Natural killer cell (primary cell): ENCODE measurements around the gene MARK2. TPM values are rescaled to one million over a fixed set of nuclear protein-coding genes. Genes with fewer than 3 reads are reported as not detected.

Source experiments
- ATAC-seq, 3 donors: fragments of 150-1000 bp in 2 of 3; fragments of 200-7000 bp in 1 of 3; cut with Tn5 transposase; 1 replicate in 1 of 3; 2 replicates in 2 of 3; pipeline ENCODE4 v1.10.0; 2021; ENCODE audit warnings: mild to moderate bottlenecking in 2 of 3, moderate library complexity in 2 of 3
- DNase-seq, 2 donors: peaks; one replicate each; pipeline versions ENCODE4 v3.0.0 to v3.0.0-alpha.2; 2013 to 2021; ENCODE audit warnings: mixed read lengths in 1 of 2
- H3K27ac ChIP-seq: one replicate; pipeline ENCODE4 v1.5.1; 2013; ENCODE audit warnings: mild to moderate bottlenecking, low read length
- H3K27me3 ChIP-seq: one replicate; pipeline ENCODE4 v1.6.1; 2013; ENCODE audit warnings: low read length; ENCODE audit not compliant: control insufficient read depth, insufficient read depth
- H3K36me3 ChIP-seq: one replicate; pipeline ENCODE4 v1.6.1; 2013; ENCODE audit warnings: low read length; ENCODE audit not compliant: control insufficient read depth, insufficient read depth
- H3K4me1 ChIP-seq: one replicate; pipeline ENCODE4 v1.6.1; 2013; ENCODE audit warnings: low read length; ENCODE audit not compliant: control insufficient read depth, insufficient read depth
- H3K4me3 ChIP-seq: one replicate; pipeline ENCODE4 v1.5.1; 2013; ENCODE audit warnings: low read length
- H3K9me3 ChIP-seq: one replicate; pipeline ENCODE4 v1.6.1; 2013; ENCODE audit warnings: low read length; ENCODE audit not compliant: control insufficient read depth, insufficient read depth
- H3K27ac Mint-ChIP-seq, 2 donors: one replicate each; pipeline ENCODE4 v1.8.0; 2022; ENCODE audit warnings: mild to moderate bottlenecking in 2 of 2, mixed read lengths in 2 of 2, moderate library complexity in 1 of 2
- H3K27me3 Mint-ChIP-seq, 2 donors: one replicate each; pipeline ENCODE4 v1.8.0; 2022; ENCODE audit warnings: low read depth in 2 of 2, mixed read lengths in 2 of 2
- H3K36me3 Mint-ChIP-seq: one replicate; pipeline ENCODE4 v1.8.0; 2022; ENCODE audit warnings: mixed read lengths
- H3K4me1 Mint-ChIP-seq, 2 donors: one replicate each; pipeline ENCODE4 v1.8.0; 2022; ENCODE audit warnings: mixed read lengths in 2 of 2
- H3K4me3 Mint-ChIP-seq: one replicate; pipeline ENCODE4 v1.8.0; 2022; ENCODE audit warnings: mild to moderate bottlenecking, moderate library complexity, mixed read lengths
- H3K9me3 Mint-ChIP-seq, 2 donors: one replicate each; pipeline ENCODE4 v1.8.0; 2022; ENCODE audit warnings: mixed read lengths in 2 of 2
- CTCF ChIP-seq: fragments of 200-600 bp; IDR thresholded peaks from one replicate; pipeline ENCODE4 v1.8.0; 2022; ENCODE audit warnings: antibody characterized with exemption
- WGBS: methylation state at CpG from one replicate; pipeline ENCODE4 v1.1.7; 2013; ENCODE audit warnings: missing lambda C conversion rate; ENCODE audit not compliant: insufficient coverage; 5-methylcytosine and 5-hydroxymethylcytosine counted together
- intact Hi-C: fragments of 100-400 bp; cut with micrococcal nuclease; formaldehyde crosslinking; loops from one replicate; pipeline ENCODE4 v1.14.2; 2022
- total RNA-seq, 4 donors: library from RNA; stranded (reverse); fragments of 120-200 nt in 1 of 4; gene quantifications; one replicate each; pipeline versions ENCODE4 v1.2.3 to v1.2.4, GENCODE V29; 2013 to 2022

The MARK2 gene
- total RNA-seq, 3 donors from 2014 or later (not counting 1 experiment from before 2014, with no cell fraction given): 63.8 to 88.4 (median 80.2) TPM

GRCh38 chr11:63867511-63867910 lies 28.6 kb downstream of the MARK2 start:
- DNase-seq: no peak

GRCh38 chr11:63868399-63869064 lies 29.6 kb downstream of the MARK2 start:
- peaks cover 74 to 80% of the 10 kb centered on the region in 2 donors for H3K4me1 Mint-ChIP-seq
- H3K4me3 Mint-ChIP-seq: peak overlapping the region; percentile 61
- Histone ChIP-seq H3K9me3 (no peaks in the 10 kb centered on the region), H3K27me3 (no peaks in the 10 kb centered on the region), H3K36me3 (peaks cover 4% of the 10 kb centered on the region), H3K4me1 (peaks cover 92% of the 10 kb centered on the region), H3K4me3 (no peak overlapping the region), H3K27ac (peak overlapping the region; percentile 41)
- H3K36me3 Mint-ChIP-seq: no peaks in the 10 kb centered on the region
- TF ChIP-seq CTCF: no peak
- WGBS: 42% methylated on average over 9 of the region's 9 CpGs
- H3K27ac Mint-ChIP-seq: peak overlapping the region; percentile 81 to 87
- DNase-seq: no peak
- ATAC-seq: no peak
- H3K27me3 Mint-ChIP-seq: no peaks in the 10 kb centered on the region
- intact Hi-C loops: loop anchor here (5.0 kb wide), 1 partner anchor 69 kb away; the partner anchor contains the start of gene NAA40
- no peaks in the 10 kb centered on the region for H3K9me3 Mint-ChIP-seq

More at GRCh38 chr11:63867511-63867910, 28.6 kb downstream of the MARK2 start:
- H3K36me3 ChIP-seq: peaks cover 11% of the 10 kb centered on the region
- Mint-ChIP-seq H3K27ac (peak overlapping the region; percentile 81 to 87), H3K9me3 (no peaks in the 10 kb centered on the region), H3K4me1 (peaks cover 76 to 80% of the 10 kb centered on the region in 2 donors), H3K36me3 (no peaks in the 10 kb centered on the region), H3K27me3 (no peaks in the 10 kb centered on the region), H3K4me3 (peak overlapping the region; percentile 13)
- H3K27ac ChIP-seq: peak overlapping the region; percentile 79
- no peaks in the 10 kb centered on the region for H3K27me3 ChIP-seq
- 100% methylated on average over 4 of the region's 4 CpGs for WGBS
- no peaks in the 10 kb centered on the region for H3K9me3 ChIP-seq
- ATAC-seq: no peak
- H3K4me3 ChIP-seq: no peak overlapping the region
- intact Hi-C loops: loop anchor here (2.0 to 5.0 kb wide), 2 partner anchors 15 to 70 kb away; partner anchors contain the start of gene NAA40
- peaks cover 89% of the 10 kb centered on the region for H3K4me1 ChIP-seq
- TF ChIP-seq CTCF: no peak

- Mint-ChIP-seq H3K4me3 (peak overlapping the region; percentile 80), H3K36me3 (no peaks in the 10 kb centered on the region), H3K9me3 (no peaks in the 10 kb centered on the region), H3K27me3 (no peaks in the 10 kb centered on the region), H3K4me1 (peaks cover 78 to 85% of the 10 kb centered on the region in 2 donors), H3K27ac (peak overlapping the region; percentile 81 to 87)
- DNase-seq: no peak
- peaks cover 4% of the 10 kb centered on the region for H3K36me3 ChIP-seq
- H3K4me1 ChIP-seq: peaks cover 94% of the 10 kb centered on the region
- ATAC-seq: no peak
- peak overlapping the region; percentile 66 for H3K27ac ChIP-seq
- H3K27me3 ChIP-seq: no peaks in the 10 kb centered on the region
- intact Hi-C loops: loop anchor here (5.0 kb wide), 1 partner anchor 68 kb away; the partner anchor contains the start of gene NAA40
- H3K4me3 ChIP-seq: no peak overlapping the region
- no peaks in the 10 kb centered on the region for H3K9me3 ChIP-seq
- WGBS: 75% methylated on average over 7 of the region's 7 CpGs
- TF ChIP-seq CTCF: no peak
These were observed 30.3 kb downstream of the MARK2 start for GRCh38 chr11:63869171-63869591.
